NCI-H2196 (cell line): ENCODE measurements around the gene RNF168.
"Not testable (repeated sequence)": the region's sequence is repeated elsewhere in the genome, so short reads cannot be mapped to it uniquely, and the experiment has no call there.

Experiments used
- DNase-seq: peaks from one replicate; lab custom pipeline; 2025; ENCODE audit not compliant: unreplicated experiment; lab: John Stamatoyannopoulos, UW

Gene RNF168

GRCh38 chr3:196517162-196517800, 13.7 kb upstream of the RNF168 start:
- no peak for DNase-seq

- DNase-seq = no peak
These were observed 11.5 kb upstream of the RNF168 start, which contains the start of gene SMCO1 for GRCh38 chr3:196514913-196515621. SMCO1 (minus strand) TSS chr3:196515346; CDS start chr3:196515209, 137 bp downstream.

DNA sequence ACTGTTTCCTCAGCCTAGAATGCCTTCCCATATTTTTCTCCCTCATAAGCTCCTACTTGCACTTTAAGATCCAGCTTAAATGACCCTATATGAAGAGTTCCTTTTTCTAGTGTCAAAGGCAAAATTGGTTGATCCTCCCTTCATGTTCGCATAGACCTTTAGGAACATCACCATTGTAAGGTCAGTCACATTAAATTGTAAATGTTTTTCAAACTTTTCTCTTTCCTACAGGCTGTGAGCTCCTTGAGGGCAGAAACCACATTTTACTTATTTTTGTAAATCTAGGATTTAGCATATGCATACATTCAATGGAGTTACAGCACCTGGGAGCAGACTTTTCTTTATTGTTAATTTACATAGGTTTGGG, 10.8 kb upstream of the RNF168 start:
- no peak for DNase-seq

- no peak for DNase-seq
These were observed 10.3 kb upstream of the RNF168 start for GRCh38 chr3:196513697-196514349.

GRCh38 chr3:196511646-196512425, 8.3 kb upstream of the RNF168 start:
- DNase-seq = not testable (repeated sequence)

DNA sequence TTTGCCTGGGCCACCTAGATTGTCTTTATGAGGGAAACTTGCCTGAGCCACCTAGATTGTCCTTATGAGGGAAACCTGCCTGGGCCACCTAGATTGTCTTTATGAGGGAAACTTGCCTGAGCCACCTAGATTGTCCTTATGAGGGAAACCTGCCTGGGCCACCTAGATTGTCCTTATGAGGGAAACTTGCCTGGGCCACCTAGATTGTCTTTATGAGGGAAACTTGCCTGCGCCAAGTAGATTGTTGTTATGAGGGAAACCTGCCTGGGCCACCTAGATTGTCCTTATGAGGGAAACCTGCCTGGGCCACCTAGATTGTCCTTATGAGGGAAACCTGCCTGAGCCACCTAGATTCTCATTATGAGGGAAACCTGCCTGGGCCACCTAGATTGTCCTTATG, 7.5 kb upstream of the RNF168 start:
- DNase-seq = not testable (repeated sequence)

DNA sequence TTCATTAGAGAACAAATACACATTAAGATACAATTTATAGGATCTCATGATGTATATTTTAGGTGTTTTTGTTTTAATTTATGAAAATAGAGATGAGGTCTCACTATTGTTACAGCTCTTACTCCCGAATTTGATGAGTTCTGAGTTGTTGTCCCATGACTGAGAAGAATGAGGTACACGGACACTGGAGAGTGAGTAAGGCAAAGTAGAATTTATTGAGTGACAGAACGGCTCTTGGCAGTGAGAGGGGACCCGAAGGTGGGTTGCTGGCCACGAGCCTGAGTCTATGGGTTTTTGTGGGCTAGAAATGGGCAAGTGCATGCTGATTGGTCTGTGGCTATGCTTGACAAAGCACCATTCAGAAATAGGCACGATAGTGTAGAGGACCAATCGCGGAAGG, 3.1 kb upstream of the RNF168 start:
- DNase-seq = no peak

- no peak for DNase-seq
These were observed 988 bp upstream of the RNF168 start for GRCh38 chr3:196504556-196504955.

DNA sequence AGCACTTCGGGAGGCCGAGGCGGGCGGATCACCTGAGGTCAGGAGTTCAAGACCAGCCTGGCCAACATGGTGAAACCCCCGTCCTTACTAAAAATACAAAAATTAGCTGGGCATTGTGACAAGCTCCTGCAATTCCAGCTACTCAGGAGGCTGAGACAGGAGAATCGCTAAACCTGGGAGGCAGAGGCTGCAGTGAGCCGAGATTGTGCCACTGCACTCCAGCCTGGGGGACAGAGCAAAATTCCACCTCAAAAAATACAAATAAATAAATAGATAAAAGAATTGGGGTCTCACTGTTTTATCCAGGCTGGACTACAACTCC, 470 bp upstream of the RNF168 start:
- DNase-seq = not testable (repeated sequence)

DNA sequence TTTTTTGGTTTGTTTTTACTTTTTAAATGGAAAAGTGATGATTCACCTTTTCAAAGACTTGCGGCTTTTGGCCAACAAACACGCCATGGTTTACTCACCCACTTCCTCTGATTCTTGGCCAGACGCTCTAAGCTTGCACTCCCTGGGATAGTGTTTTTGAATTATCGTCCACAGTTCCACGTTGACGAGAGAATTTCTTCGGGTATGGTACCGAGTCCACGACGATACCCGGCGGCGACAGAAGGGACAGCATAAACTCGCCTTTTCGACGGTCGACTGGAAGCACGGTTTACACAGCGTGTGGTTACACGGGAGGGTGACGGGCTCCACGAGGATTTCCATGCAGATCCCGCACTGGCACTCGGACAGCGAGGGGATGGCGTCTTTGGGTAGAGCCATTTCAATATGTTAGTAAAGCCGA, 783 bp downstream of the RNF168 start:
- peak; percentile 59 for DNase-seq

GRCh38 chr3:196501316-196502044, 2.1 kb downstream of the RNF168 start:
- DNase-seq = no peak

- DNase-seq = no peak
These were observed 3.6 kb downstream of the RNF168 start for GRCh38 chr3:196499807-196500524.

DNA sequence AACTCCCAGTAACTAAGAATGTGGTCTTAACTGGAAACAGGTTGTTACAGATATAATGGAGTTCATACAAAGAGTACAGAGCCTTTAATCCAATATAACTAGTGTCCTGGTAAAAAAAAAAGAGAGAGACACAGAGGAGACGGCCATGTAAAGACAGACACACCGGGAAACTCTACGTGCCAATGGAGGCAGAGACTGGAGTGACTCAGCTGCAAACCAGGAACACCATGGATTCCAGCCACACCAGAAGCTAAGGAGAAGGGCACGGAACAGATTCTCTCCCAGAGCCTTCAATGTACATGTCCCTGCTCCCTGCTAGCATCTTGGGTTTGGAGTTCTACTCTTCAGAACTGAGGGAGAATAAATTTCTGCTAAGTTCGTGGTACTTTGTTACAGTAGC, 4.5 kb downstream of the RNF168 start:
- no peak for DNase-seq

GRCh38 chr3:196498297-196498696, 5.3 kb downstream of the RNF168 start:
- no peak for DNase-seq

- DNase-seq = no peak
These were observed 7.4 kb downstream of the RNF168 start for GRCh38 chr3:196496183-196496582.

- no peak for DNase-seq
These were observed 10.3 kb downstream of the RNF168 start for GRCh38 chr3:196493292-196493691.

DNA sequence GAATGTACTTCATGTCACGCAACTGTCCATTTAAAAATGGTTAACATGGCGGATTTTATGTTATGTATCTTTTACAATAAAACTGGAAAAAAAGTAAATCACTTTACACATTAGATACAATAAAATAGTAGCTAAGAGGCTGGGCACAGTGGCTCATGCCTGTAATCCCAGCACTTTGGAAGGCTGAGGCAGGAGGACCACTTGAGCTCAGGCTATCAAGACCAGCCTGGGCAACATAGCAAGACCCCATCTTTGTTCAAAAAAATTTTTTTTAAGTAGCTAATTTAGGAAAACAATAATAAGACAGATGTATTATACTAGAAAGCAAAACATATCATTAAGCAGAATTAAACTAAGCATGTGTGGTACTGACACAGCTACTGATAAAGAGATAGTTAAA, 11.5 kb downstream of the RNF168 start:
- DNase-seq = no peak

DNA sequence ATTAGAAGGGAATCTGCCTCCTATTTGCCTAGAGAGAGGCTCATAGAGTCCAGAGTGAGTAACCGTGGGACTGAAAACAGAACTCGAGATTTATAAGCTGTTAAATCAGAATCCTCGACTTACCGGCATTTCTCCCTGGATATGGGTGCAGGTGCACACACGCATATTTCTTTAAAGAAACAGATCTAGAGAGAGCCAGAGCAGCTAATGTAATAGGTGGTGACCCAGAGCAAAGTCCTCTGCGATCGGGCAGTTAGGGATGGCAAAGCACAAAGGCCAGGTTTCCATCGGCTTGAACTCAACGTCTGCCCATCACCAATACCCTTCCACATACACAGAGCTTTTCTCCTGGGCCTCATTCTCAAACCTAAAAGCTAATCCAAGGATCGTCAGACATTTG, 13.8 kb downstream of the RNF168 start:
- DNase-seq = no peak

DNA sequence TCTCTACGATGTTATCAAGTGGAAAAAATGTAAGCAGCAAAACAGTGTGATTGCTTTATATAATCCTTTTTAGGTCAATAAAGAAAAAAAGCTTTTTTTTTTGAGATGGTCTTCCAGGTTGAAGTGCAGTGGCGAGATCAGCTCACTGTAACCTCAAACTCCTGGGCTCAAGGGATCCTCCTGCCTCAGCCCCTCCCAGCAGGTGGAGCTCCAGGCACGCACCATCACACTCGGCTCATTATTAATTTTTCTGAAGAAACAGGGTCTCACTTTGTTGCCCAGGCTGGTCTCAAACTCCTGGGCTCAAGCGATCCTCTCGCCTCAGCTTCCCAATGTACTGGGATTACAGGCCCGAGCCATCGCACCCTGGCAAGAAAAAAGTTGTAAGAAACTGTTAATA, 17.3 kb downstream of the RNF168 start:
- DNase-seq = no peak

DNA sequence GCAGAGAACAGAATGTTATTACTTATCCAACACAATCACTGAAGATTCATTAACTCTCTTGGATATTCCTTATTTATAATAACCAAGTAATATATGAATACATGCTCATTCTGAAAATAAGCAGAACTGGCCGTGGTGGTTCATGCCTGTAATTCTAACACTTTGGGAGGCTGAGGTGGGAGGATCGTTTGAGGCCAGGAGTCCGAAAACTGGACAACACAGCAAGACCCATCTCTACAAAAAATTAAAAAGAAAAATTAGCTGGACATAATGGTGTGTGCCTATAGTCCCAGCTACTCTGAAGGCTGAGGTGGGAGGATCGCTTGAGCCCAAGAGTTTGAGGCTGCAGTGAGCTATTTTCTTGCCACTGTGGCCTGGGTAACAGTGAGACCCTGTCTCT, 25.9 kb downstream of the RNF168 start:
- DNase-seq = no peak
